ENCODE data around the gene KLHL14.
A peak's percentile ranks its signal among the peaks of the same experiment; 100 is the strongest.

Gene KLHL14

DNA sequence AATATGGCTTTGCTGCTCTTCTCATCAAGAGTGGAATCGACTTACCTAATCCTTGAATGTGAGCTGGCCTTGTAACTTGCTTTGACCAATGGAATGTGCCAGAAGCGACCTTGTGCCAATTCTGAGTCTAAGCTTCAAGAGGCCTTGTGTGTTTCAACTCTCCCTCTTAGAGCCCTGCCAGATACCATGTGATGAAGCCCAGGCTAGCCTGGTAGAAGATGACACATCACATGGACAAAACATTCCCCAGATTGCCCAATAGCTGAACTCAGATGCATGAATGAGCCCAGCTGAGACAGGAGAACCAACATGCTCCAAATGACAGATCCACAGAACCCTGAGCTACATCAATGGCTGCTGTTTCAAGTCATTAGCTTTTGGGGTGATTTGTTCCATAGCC is 4.2 kb upstream of the KLHL14 start:
- Histone ChIP-seq H3K4me1 (ENCODE audit: insufficient read depth, low read length) (peaks cover 15% of the 10 kb centered on the region), H3K9me3 (ENCODE audit: control insufficient read depth, insufficient read depth, low read length) (no peaks in the 10 kb centered on the region), H3K9ac (ENCODE audit: low read depth, low read length) (no peak overlapping the region), H3K36me3 (ENCODE audit: insufficient read depth, low read length) (no peaks in the 10 kb centered on the region)

DNA sequence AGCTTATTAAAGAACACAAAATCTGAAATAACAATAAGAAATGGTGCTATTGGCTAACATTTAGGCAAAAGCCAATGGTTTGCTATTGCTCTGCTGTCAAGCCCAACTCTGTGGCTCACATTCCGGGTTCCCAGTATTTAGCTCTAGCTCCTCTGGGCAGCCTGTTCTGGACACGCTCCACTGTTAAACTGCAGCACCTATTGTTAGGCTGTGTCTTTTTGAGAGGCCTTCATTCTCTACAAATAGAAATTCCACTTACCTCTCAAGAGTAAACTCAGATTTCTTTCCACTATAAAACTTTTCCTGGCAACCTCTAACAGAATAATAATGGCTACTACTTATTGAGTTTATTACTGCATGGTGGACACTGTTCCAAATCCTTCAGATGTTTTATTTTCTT is 3.7 kb upstream of the KLHL14 start:
- Histone ChIP-seq H3K9ac (ENCODE audit: low read depth, low read length) (no peak overlapping the region), H3K36me3 (ENCODE audit: insufficient read depth, low read length) (no peaks in the 10 kb centered on the region), H3K4me1 (ENCODE audit: insufficient read depth, low read length) (peaks cover 15% of the 10 kb centered on the region), H3K9me3 (ENCODE audit: control insufficient read depth, insufficient read depth, low read length) (no peaks in the 10 kb centered on the region)

DNA sequence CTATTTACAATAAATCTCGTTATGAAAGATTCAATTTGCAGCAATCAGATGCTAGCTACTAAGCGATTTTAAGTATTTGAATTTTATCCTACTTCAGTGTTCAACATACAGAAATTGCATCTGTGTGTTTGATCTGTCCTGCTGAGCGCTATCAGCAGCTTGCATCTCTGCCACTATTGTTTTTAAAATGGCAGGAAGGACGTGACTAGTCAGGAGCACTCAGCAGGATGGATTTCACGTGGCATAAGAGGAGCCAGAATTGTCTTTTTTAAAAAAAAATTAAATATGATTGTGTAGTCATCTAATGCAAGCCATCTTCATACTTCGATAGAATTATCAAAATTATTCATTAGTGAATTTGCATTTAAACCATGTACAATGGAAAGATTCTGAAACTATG is 2.8 kb upstream of the KLHL14 start:
- Histone ChIP-seq H3K4me1 (ENCODE audit: insufficient read depth, low read length) (peaks cover 15% of the 10 kb centered on the region), H3K9me3 (ENCODE audit: control insufficient read depth, insufficient read depth, low read length) (no peaks in the 10 kb centered on the region), H3K36me3 (ENCODE audit: insufficient read depth, low read length) (no peaks in the 10 kb centered on the region), H3K9ac (ENCODE audit: low read depth, low read length) (no peak overlapping the region)

DNA sequence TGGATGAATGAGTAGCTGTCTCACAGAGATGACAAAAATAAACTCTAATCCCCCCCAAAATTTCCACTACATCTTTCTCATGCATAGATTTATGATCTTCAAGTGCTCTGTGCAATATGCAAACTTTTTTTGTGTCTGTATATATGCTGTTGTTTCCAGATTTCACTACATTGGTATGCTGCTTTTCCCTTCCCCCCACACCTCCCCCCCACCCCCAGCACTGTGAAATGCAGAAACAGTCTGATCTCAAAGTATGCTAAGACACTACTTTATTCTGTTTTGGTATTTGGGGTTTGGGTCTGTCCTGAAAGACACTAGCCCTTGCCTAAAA is 524 bp upstream of the KLHL14 start:
- Histone ChIP-seq H3K36me3 (ENCODE audit: insufficient read depth, low read length) (no peaks in the 10 kb centered on the region), H3K9me3 (ENCODE audit: control insufficient read depth, insufficient read depth, low read length) (no peaks in the 10 kb centered on the region), H3K4me1 (ENCODE audit: insufficient read depth, low read length) (peaks cover 15% of the 10 kb centered on the region), H3K9ac (ENCODE audit: low read depth, low read length) (no peak overlapping the region)

DNA sequence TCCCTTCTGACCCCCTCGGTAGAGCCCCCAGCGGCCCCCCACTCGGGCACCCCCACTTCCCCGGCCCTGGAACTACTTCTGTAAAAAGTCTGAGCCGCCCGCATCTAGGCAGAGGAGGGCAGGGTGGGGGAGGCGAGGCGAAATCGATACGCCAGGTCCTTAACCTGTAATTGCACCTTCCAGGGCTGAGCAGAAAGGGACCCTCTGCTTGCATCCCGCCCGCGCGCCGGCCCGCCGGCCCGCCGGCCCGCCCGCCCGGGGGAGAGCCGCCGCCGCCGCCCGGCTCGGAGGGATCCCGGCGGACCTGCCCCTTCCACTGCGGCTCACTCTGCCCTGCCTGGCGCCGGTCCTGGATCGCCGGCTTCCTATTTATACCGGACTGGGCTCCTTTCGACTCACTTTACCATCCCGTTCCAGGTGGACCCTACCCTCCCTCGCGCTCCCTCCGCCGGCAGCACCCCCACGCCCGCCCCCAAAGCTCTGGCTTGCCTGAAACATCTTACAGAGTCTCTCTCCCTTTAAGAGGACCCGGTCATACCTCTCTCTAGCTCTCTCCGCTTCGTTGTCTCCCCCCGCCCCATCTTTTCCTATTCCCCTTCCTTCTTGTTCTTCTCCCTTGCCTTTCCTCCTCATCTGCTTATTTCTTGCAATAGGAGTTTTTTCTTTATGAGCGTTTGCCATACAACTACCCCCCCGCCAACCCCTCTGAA is 797 bp downstream of the KLHL14 start:
- peak overlapping the region; percentile 45; the same call in 1 of the 2 replicates for H3K9ac ChIP-seq (ENCODE audit: low read depth, low read length)

GRCh38 chr18:32771169-32771751 is 1.6 kb downstream of the KLHL14 start:
- Histone ChIP-seq H3K36me3 (ENCODE audit: insufficient read depth, low read length) (no peaks in the 10 kb centered on the region), H3K9ac (ENCODE audit: low read depth, low read length) (peak overlapping the region; percentile 74), H3K4me1 (ENCODE audit: insufficient read depth, low read length) (peaks cover 15% of the 10 kb centered on the region), H3K9me3 (ENCODE audit: control insufficient read depth, insufficient read depth, low read length) (no peaks in the 10 kb centered on the region)

More for the DNA sequence above, 797 bp downstream of the KLHL14 start:
- no peaks in the 10 kb centered on the region for H3K9me3 ChIP-seq (ENCODE audit: control insufficient read depth, insufficient read depth, low read length)
- H3K36me3 ChIP-seq (ENCODE audit: insufficient read depth, low read length) = no peaks in the 10 kb centered on the region
- peaks cover 15% of the 10 kb centered on the region for H3K4me1 ChIP-seq (ENCODE audit: insufficient read depth, low read length)

- Histone ChIP-seq H3K4me1 (ENCODE audit: insufficient read depth, low read length) (peaks cover 11% of the 10 kb centered on the region), H3K9ac (ENCODE audit: low read depth, low read length) (peak overlapping the region; percentile 74), H3K9me3 (ENCODE audit: control insufficient read depth, insufficient read depth, low read length) (no peaks in the 10 kb centered on the region), H3K36me3 (ENCODE audit: insufficient read depth, low read length) (no peaks in the 10 kb centered on the region)
These were observed 2.1 kb downstream of the KLHL14 start for GRCh38 chr18:32770666-32771168.

- no peaks in the 10 kb centered on the region for H3K9me3 ChIP-seq (ENCODE audit: control insufficient read depth, insufficient read depth, low read length)
- peaks cover 8% of the 10 kb centered on the region for H3K4me1 ChIP-seq (ENCODE audit: insufficient read depth, low read length)
- no peaks in the 10 kb centered on the region for H3K36me3 ChIP-seq (ENCODE audit: insufficient read depth, low read length)
- H3K9ac ChIP-seq (ENCODE audit: low read depth, low read length) = peak overlapping the region; percentile 46; the same call in 1 of the 2 replicates
These were observed 2.7 kb downstream of the KLHL14 start for GRCh38 chr18:32770054-32770665.

- H3K9ac ChIP-seq (ENCODE audit: low read depth, low read length) = peak overlapping the region; percentile 46; the same call in 1 of the 2 replicates
- H3K36me3 ChIP-seq (ENCODE audit: insufficient read depth, low read length) = no peaks in the 10 kb centered on the region
- H3K9me3 ChIP-seq (ENCODE audit: control insufficient read depth, insufficient read depth, low read length) = no peaks in the 10 kb centered on the region
- peaks cover 8% of the 10 kb centered on the region for H3K4me1 ChIP-seq (ENCODE audit: insufficient read depth, low read length)
These were observed 3.2 kb downstream of the KLHL14 start for GRCh38 chr18:32769586-32770053.

DNA sequence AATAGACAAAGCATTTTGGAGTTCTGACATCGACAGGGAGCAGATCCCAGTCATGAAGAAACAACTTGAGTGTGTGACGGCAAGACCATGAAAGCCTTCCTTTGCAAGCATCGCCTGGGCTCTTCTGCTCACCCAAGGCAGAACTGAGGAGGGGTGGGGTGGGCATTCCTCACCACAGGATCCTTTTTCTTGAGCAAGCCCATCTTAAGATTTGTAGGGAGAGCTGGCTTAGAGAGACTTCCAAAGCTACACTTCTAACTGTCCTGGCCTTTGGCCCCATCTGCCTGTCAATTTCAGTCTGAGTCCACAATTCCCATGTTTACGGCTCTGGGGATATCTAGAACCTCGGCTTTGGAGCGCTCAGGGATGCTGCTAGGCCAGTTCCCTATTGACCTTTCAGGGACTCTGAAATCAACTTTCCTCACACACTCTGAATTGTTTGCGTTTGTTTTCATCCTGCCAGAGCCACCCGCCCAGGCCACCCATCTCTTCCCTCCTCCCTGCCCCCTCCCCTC is 3.7 kb downstream of the KLHL14 start:
- H3K36me3 ChIP-seq (ENCODE audit: insufficient read depth, low read length) = no peaks in the 10 kb centered on the region
- no peak overlapping the region; the same call in 1 of the 2 replicates for H3K9ac ChIP-seq (ENCODE audit: low read depth, low read length)
- peaks cover 6% of the 10 kb centered on the region for H3K4me1 ChIP-seq (ENCODE audit: insufficient read depth, low read length)
- no peaks in the 10 kb centered on the region for H3K9me3 ChIP-seq (ENCODE audit: control insufficient read depth, insufficient read depth, low read length)

GRCh38 chr18:32767400-32767799 is 5.4 kb downstream of the KLHL14 start:
- Histone ChIP-seq H3K9me3 (ENCODE audit: control insufficient read depth, insufficient read depth, low read length) (no peaks in the 10 kb centered on the region), H3K36me3 (ENCODE audit: insufficient read depth, low read length) (no peaks in the 10 kb centered on the region), H3K9ac (ENCODE audit: low read depth, low read length) (no peak overlapping the region), H3K4me1 (ENCODE audit: insufficient read depth, low read length) (no peaks in the 10 kb centered on the region)

DNA sequence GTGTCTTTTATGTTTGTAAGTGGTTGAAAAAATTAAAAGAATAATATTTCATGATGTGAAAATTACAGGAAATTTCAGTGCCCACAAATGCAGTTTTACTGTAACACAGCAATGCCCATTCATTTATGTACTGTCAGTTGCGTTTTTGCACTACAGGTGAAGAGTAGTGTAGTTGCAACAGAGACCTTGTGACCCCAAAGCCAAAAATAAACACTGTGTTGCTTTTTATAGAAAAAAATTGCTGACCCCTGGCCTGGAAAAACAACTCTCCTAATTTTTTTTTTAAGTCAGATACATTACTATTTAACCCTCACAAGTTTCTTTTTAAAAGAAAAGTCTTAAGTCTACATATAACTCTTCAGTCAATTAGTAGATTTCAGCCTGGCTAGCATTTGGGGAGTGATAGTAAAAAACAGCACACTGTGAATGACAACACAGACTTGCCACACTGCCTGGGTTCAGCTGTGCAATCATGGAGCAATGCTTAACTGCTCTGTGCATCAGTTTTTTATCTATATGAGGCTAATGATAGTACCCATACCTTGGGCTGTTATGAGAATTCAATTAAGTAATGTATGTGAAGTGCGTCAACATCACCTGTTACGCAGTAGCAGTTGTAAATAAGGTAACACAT is 8.1 kb downstream of the KLHL14 start:
- H3K9me3 ChIP-seq (ENCODE audit: control insufficient read depth, insufficient read depth, low read length) = no peaks in the 10 kb centered on the region
- H3K9ac ChIP-seq (ENCODE audit: low read depth, low read length) = no peak overlapping the region
- no peaks in the 10 kb centered on the region for H3K36me3 ChIP-seq (ENCODE audit: insufficient read depth, low read length)
- H3K4me1 ChIP-seq (ENCODE audit: insufficient read depth, low read length) = peaks cover 11% of the 10 kb centered on the region; the same call in 1 of the 2 replicates

- Histone ChIP-seq H3K4me1 (ENCODE audit: insufficient read depth, low read length) (peaks cover 11% of the 10 kb centered on the region; the same call in 1 of the 2 replicates), H3K9me3 (ENCODE audit: control insufficient read depth, insufficient read depth, low read length) (no peaks in the 10 kb centered on the region), H3K36me3 (ENCODE audit: insufficient read depth, low read length) (no peaks in the 10 kb centered on the region), H3K9ac (ENCODE audit: low read depth, low read length) (no peak overlapping the region)
These were observed 9.5 kb downstream of the KLHL14 start for GRCh38 chr18:32763293-32763692.

DNA sequence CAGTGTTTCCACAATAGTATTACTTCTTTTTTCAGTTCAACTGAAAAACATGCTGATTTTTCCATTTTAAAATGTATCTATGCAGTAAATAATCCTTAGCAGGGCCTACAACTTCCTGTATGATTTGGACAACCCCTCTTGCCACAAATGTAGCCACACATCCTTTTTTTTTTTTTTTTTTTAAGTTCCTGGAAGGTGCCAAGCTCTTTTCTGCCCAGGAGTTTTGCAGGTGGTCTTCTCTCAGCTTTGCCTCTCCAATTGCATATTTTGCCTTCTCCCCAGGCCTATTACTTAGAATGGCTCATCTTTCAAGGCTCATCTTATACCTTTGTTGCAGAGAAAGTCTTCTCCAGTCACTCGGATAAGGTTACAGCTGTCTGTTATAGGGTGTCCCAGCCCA is 11.6 kb downstream of the KLHL14 start:
- Histone ChIP-seq H3K36me3 (ENCODE audit: insufficient read depth, low read length) (no peaks in the 10 kb centered on the region), H3K9ac (ENCODE audit: low read depth, low read length) (no peak overlapping the region), H3K4me1 (ENCODE audit: insufficient read depth, low read length) (peaks cover 11% of the 10 kb centered on the region; the same call in 1 of the 2 replicates), H3K9me3 (ENCODE audit: control insufficient read depth, insufficient read depth, low read length) (no peaks in the 10 kb centered on the region)

Measured in ES-I3 (cell line).